Uterus (tissue), 2 donors: ENCODE measurements around the gene CRADD.

Experiments
- CTCF ChIP-seq, 4 experiments: fragments of 200-600 bp in 2 of 4; fragments of 450-650 bp in 2 of 4; sonication (generic) in 2 of 4; IDR thresholded peaks; one replicate each; pipeline ENCODE4 v1.5.1; 2016 to 2019; ENCODE audit warnings: antibody characterized with exemption in 4 of 4, mild to moderate bottlenecking in 2 of 4, moderate library complexity in 1 of 4
- POLR2A ChIP-seq, 2 donors: fragments of 450-650 bp; IDR thresholded peaks; one replicate each; pipeline ENCODE4 v1.6.1; 2016; ENCODE audit warnings: antibody characterized with exemption in 2 of 2, mild to moderate bottlenecking in 1 of 2, moderate library complexity in 1 of 2

GRCh38 chr12:93823616-93824391 lies 146.6 kb downstream of the CRADD start:
- TF ChIP-seq POLR2A (IDR thresholded peaks at IDR 0.05) (no peak), CTCF (IDR thresholded peaks at IDR 0.05) (no peak)
